NCI-H2196 (cell line): ENCODE data around the gene C19orf25.
"Not testable (repeated sequence)": the region's sequence is repeated elsewhere in the genome, so short reads cannot be mapped to it uniquely, and the experiment has no call there.

Experiments
- DNase-seq: peaks from one replicate; lab custom pipeline; 2025; ENCODE audit not compliant: unreplicated experiment; lab: John Stamatoyannopoulos, UW

C19orf25 gene

GRCh38 chr19:1512671-1513498 lies 33.9 kb upstream of the C19orf25 start, which contains the start of gene ADAMTSL5:
TSS of gene ADAMTSL5 (minus strand) at chr19:1513019. CDS start at chr19:1510943, 2,076 bp downstream.
- peak; percentile 74 for DNase-seq

- DNase-seq = no peak
Measured at GRCh38 chr19:1511318-1512317, 32.6 kb upstream of the C19orf25 start.

- no peak for DNase-seq
Measured at GRCh38 chr19:1510807-1511206, 31.8 kb upstream of the C19orf25 start.

GRCh38 chr19:1510442-1510806 lies 31.4 kb upstream of the C19orf25 start:
- DNase-seq = no peak

GRCh38 chr19:1509602-1510441 lies 30.8 kb upstream of the C19orf25 start:
- no peak for DNase-seq

- DNase-seq = no peak
Measured at GRCh38 chr19:1508507-1508856, 29.5 kb upstream of the C19orf25 start.

GRCh38 chr19:1507763-1508506 lies 28.9 kb upstream of the C19orf25 start:
- peak; percentile 99 for DNase-seq

GRCh38 chr19:1507192-1507660 lies 28.2 kb upstream of the C19orf25 start:
- DNase-seq = no peak

- DNase-seq = no peak
Measured at GRCh38 chr19:1505991-1506881, 27.2 kb upstream of the C19orf25 start.

GRCh38 chr19:1505012-1505411 lies 26.0 kb upstream of the C19orf25 start:
- no peak for DNase-seq

GRCh38 chr19:1503925-1504773 lies 25.1 kb upstream of the C19orf25 start:
- DNase-seq = no peak

- no peak for DNase-seq
Measured at GRCh38 chr19:1503089-1503924, 24.3 kb upstream of the C19orf25 start.

- DNase-seq = no peak
Measured at GRCh38 chr19:1502433-1503088, 23.5 kb upstream of the C19orf25 start.

GRCh38 chr19:1501200-1501595 lies 22.2 kb upstream of the C19orf25 start:
- DNase-seq = no peak

GRCh38 chr19:1499231-1499630 lies 20.2 kb upstream of the C19orf25 start:
- not testable (repeated sequence) for DNase-seq

GRCh38 chr19:1497578-1498235 lies 18.7 kb upstream of the C19orf25 start:
- no peak for DNase-seq
